Left ventricle myocardium inferior (tissue), 1 donor: ENCODE measurements around the gene SLC19A1. TPM values are rescaled to one million over a fixed set of nuclear protein-coding genes. Genes with fewer than 3 reads are reported as not detected.

Source experiments
- DNase-seq: peaks from one replicate; pipeline ENCODE4 v3.0.0-alpha.2; 2020
- H3K27ac ChIP-seq: fragments of 200-600 bp; replicated peaks from 2 replicates; pipeline ENCODE4 v1.8.0; 2021
- H3K27me3 ChIP-seq: fragments of 200-600 bp; 2 replicates; pipeline ENCODE4 v1.8.0; 2021; ENCODE audit warnings: low read depth
- H3K36me3 ChIP-seq: fragments of 200-600 bp; 2 replicates; pipeline ENCODE4 v1.8.0; 2021
- H3K4me1 ChIP-seq: fragments of 200-600 bp; 2 replicates; pipeline ENCODE4 v1.8.0; 2021
- H3K4me3 ChIP-seq: fragments of 200-600 bp; 2 replicates; pipeline ENCODE4 v1.8.0; 2021; ENCODE audit warnings: mild to moderate bottlenecking, moderate library complexity
- H3K9me3 ChIP-seq: fragments of 200-600 bp; replicated peaks from 2 replicates; pipeline ENCODE4 v1.8.0; 2021
- CTCF ChIP-seq: fragments of 200-600 bp; IDR thresholded peaks from 2 replicates; pipeline ENCODE4 v1.8.0; 2021; ENCODE audit warnings: antibody characterized with exemption, mild to moderate bottlenecking, borderline replicate concordance
- intact Hi-C: fragments of 100-400 bp; cut with micrococcal nuclease; formaldehyde crosslinking; loops from one replicate; pipeline ENCODE4 v1.11.0; 2022
- total RNA-seq: library from RNA; stranded (reverse); fragmentation: NEBNext Ultra II Directional; extraction: Animal tissue kit (Norgen Biotek cat#: 25700); gene quantifications from one replicate; pipeline ENCODE4 v1.2.1, GENCODE V29; 2021
- donor health status: DM: no; HTN: yes; CAD: no; lungs with severe emphysema.

The SLC19A1 gene
- total RNA-seq, 1 donor from 2014 or later: 4.9 TPM

GRCh38 chr21:45516071-45516670 is 26.1 kb downstream of the SLC19A1 start:
- intact Hi-C loops: no loop called here
- Histone ChIP-seq H3K4me1 (no peaks in the 10 kb centered on the region), H3K27me3 (no peaks in the 10 kb centered on the region), H3K36me3 (peaks cover 23% of the 10 kb centered on the region), H3K27ac (no peak overlapping the region), H3K9me3 (peaks cover 38% of the 10 kb centered on the region), H3K4me3 (no peak overlapping the region)
- TF ChIP-seq CTCF: no peak
- peak; percentile 13 for DNase-seq

- H3K27ac ChIP-seq: no peak overlapping the region
- no peaks in the 10 kb centered on the region for H3K4me1 ChIP-seq
- H3K9me3 ChIP-seq: peaks cover 31% of the 10 kb centered on the region
- DNase-seq: peak; percentile 3
- no peak overlapping the region for H3K4me3 ChIP-seq
- intact Hi-C loops: no loop called here
- peaks cover 20% of the 10 kb centered on the region for H3K36me3 ChIP-seq
- H3K27me3 ChIP-seq: no peaks in the 10 kb centered on the region
- TF ChIP-seq CTCF: no peak
Measured at GRCh38 chr21:45515241-45516061, 26.8 kb downstream of the SLC19A1 start.

- Histone ChIP-seq H3K27me3 (no peaks in the 10 kb centered on the region), H3K4me1 (no peaks in the 10 kb centered on the region), H3K9me3 (peaks cover 21% of the 10 kb centered on the region), H3K36me3 (peaks cover 29% of the 10 kb centered on the region), H3K27ac (no peak overlapping the region), H3K4me3 (no peak overlapping the region)
- intact Hi-C loops: no loop called here
- no peak for TF ChIP-seq CTCF
- peak; percentile 11 for DNase-seq
Measured at GRCh38 chr21:45514311-45515021, 27.8 kb downstream of the SLC19A1 start.

- peak; percentile 14 for DNase-seq
- Histone ChIP-seq H3K27ac (no peak overlapping the region), H3K4me1 (no peaks in the 10 kb centered on the region), H3K4me3 (no peak overlapping the region), H3K27me3 (no peaks in the 10 kb centered on the region), H3K9me3 (peaks cover 15% of the 10 kb centered on the region), H3K36me3 (peaks cover 35% of the 10 kb centered on the region)
- TF ChIP-seq CTCF: no peak
- intact Hi-C loops: no loop called here
Measured at GRCh38 chr21:45513741-45514310, 28.4 kb downstream of the SLC19A1 start.

GRCh38 chr21:45513003-45513717 is 29.1 kb downstream of the SLC19A1 start:
- no peak overlapping the region for H3K4me3 ChIP-seq
- intact Hi-C loops: no loop called here
- no peak for TF ChIP-seq CTCF
- H3K27me3 ChIP-seq: no peaks in the 10 kb centered on the region
- H3K9me3 ChIP-seq: peaks cover 8% of the 10 kb centered on the region
- peak; percentile 8 for DNase-seq
- H3K27ac ChIP-seq: no peak overlapping the region
- peaks cover 35% of the 10 kb centered on the region for H3K36me3 ChIP-seq
- no peaks in the 10 kb centered on the region for H3K4me1 ChIP-seq
